ENCODE measurements around the gene MYZAP. TPM values are rescaled to one million over a fixed set of nuclear protein-coding genes. Genes with fewer than 3 reads are reported as not detected.
A peak's percentile ranks its signal among the peaks of the same experiment; 100 is the strongest.

MYZAP gene
- total RNA-seq, 1 experiment from 2014 or later: 6.0 TPM

DNA sequence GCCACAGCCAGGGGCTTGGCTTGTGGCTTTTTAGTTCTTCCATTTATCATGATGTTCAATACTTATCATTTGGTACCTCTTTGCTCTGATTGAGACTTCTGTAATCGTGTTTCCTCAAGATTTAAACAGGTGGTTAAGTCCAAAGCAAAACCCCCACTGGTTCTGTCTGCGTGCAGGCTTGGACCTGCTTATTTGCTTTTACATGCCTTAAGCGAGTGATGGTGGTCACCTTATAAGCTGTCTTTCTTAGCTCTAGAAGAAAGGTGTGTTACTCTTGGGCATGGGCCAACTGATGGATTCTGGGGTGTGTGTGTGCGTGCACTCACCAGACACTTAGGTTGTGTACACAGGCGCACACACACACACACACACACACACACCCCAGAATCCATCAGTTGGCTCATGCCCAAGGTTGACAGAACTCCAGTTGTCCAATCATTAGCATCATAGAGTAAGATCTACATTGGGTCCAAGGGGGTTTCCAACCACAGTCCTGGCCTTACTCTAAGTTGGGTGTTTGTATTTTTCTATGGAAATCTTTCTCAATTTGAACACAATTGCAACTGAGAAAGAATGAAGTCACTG is 1.2 kb downstream of the MYZAP start:
- Histone ChIP-seq H3K4me1 (ENCODE audit: insufficient read depth, low read length) (peaks cover 37% of the 10 kb centered on the region), H3K9me2 (replicated peaks; ENCODE audit: low read length) (no peaks in the 10 kb centered on the region), H3K79me2 (ENCODE audit: low read length) (peaks cover 29% of the 10 kb centered on the region), H3K4me3 (ENCODE audit: low read length) (peak overlapping the region; percentile 77), H3K27me3 (ENCODE audit: low read length) (no peaks in the 10 kb centered on the region), H3K4me2 (ENCODE audit: low read length) (peak overlapping the region; percentile 95), H3F3A (ENCODE audit: low read length, unreplicated experiment) (no peaks in the 10 kb centered on the region), H3K9ac (ENCODE audit: low read length) (no peak overlapping the region), H3K9me3 (ENCODE audit: low read length) (no peaks in the 10 kb centered on the region), H3K27ac (ENCODE audit: low read length) (no peak overlapping the region), H3K36me3 (ENCODE audit: low read depth, low read length) (no peaks in the 10 kb centered on the region), H2AFZ (ENCODE audit: low read length) (no peak overlapping the region), H4K20me1 (ENCODE audit: low read length) (no peaks in the 10 kb centered on the region)
- DNase-seq: no peak
- ChIA-PET POLR2A (ENCODE audit: unreplicated experiment) (no interaction called here), CTCF (interaction anchor here (0.5 to 0.6 kb wide), 2 partner anchors 32 to 51 kb away, joined by 5 to 9 read pairs; no protein-coding TSS in a partner anchor)
- intact Hi-C loops (cut with micrococcal nuclease): no loop called here
- ATAC-seq: no peak
- no TSS peak for BruUV-seq (replicated peaks)
- TF ChIP-seq EZH2 (IDR thresholded peaks at IDR 0.05; ENCODE audit: low read length, unreplicated experiment): no peak
- TF ChIP-seq EZH2phosphoT487 (IDR thresholded peaks at IDR 0.05; ENCODE audit: borderline replicate concordance, low read length): no peak
- TF ChIP-seq, protein P1, sequence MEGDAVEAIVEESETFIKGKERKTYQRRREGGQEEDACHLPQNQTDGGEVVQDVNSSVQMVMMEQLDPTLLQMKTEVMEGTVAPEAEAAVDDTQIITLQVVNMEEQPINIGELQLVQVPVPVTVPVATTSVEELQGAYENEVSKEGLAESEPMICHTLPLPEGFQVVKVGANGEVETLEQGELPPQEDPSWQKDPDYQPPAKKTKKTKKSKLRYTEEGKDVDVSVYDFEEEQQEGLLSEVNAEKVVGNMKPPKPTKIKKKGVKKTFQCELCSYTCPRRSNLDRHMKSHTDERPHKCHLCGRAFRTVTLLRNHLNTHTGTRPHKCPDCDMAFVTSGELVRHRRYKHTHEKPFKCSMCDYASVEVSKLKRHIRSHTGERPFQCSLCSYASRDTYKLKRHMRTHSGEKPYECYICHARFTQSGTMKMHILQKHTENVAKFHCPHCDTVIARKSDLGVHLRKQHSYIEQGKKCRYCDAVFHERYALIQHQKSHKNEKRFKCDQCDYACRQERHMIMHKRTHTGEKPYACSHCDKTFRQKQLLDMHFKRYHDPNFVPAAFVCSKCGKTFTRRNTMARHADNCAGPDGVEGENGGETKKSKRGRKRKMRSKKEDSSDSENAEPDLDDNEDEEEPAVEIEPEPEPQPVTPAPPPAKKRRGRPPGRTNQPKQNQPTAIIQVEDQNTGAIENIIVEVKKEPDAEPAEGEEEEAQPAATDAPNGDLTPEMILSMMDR (conservative IDR thresholded peaks at IDR 0.05; ENCODE audit: low read depth, low read length): no peak

DNA sequence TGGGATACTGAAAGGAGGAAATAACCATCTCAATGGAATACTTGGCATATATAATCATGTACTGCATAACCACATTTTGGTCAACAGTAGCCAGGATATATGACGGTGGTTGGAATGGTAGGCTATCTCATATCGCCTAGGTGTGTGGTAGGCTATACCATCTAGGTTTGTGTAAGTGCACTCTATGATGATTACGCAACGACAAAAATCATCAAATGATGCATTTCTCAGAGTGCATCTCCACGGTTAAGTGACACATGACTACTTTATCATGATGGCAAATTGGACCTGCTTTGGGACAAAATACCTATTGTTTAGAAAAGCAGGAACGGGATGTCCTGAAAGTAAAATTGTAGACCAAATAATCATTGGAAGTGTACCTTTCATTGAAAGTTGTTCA is 2.8 kb downstream of the MYZAP start:
- no peak overlapping the region for H3K4me2 ChIP-seq (ENCODE audit: low read length)
- no peak for TF ChIP-seq EZH2phosphoT487 (IDR thresholded peaks at IDR 0.05; ENCODE audit: borderline replicate concordance, low read length)
- no peak overlapping the region for H3K27ac ChIP-seq (ENCODE audit: low read length)
- no peaks in the 10 kb centered on the region for H3K9me3 ChIP-seq (ENCODE audit: low read length)
- peaks cover 51% of the 10 kb centered on the region for H3K4me1 ChIP-seq (ENCODE audit: insufficient read depth, low read length)
- H3F3A ChIP-seq (ENCODE audit: low read length, unreplicated experiment): no peaks in the 10 kb centered on the region
- no peak overlapping the region for H3K9ac ChIP-seq (ENCODE audit: low read length)
- no peaks in the 10 kb centered on the region for H3K9me2 ChIP-seq (replicated peaks; ENCODE audit: low read length)
- POLR2A ChIA-PET (ENCODE audit: unreplicated experiment): no interaction called here
- H3K79me2 ChIP-seq (ENCODE audit: low read length): peaks cover 40% of the 10 kb centered on the region
- no peak for ATAC-seq
- BruUV-seq (replicated peaks): no TSS peak
- CTCF ChIA-PET: no interaction called here
- H3K4me3 ChIP-seq (ENCODE audit: low read length): no peak overlapping the region
- intact Hi-C loops (cut with micrococcal nuclease): no loop called here
- DNase-seq: peak; percentile 40
- H4K20me1 ChIP-seq (ENCODE audit: low read length): no peaks in the 10 kb centered on the region
- H3K36me3 ChIP-seq (ENCODE audit: low read depth, low read length): no peaks in the 10 kb centered on the region
- H2AFZ ChIP-seq (ENCODE audit: low read length): no peak overlapping the region
- no peaks in the 10 kb centered on the region for H3K27me3 ChIP-seq (ENCODE audit: low read length)

DNA sequence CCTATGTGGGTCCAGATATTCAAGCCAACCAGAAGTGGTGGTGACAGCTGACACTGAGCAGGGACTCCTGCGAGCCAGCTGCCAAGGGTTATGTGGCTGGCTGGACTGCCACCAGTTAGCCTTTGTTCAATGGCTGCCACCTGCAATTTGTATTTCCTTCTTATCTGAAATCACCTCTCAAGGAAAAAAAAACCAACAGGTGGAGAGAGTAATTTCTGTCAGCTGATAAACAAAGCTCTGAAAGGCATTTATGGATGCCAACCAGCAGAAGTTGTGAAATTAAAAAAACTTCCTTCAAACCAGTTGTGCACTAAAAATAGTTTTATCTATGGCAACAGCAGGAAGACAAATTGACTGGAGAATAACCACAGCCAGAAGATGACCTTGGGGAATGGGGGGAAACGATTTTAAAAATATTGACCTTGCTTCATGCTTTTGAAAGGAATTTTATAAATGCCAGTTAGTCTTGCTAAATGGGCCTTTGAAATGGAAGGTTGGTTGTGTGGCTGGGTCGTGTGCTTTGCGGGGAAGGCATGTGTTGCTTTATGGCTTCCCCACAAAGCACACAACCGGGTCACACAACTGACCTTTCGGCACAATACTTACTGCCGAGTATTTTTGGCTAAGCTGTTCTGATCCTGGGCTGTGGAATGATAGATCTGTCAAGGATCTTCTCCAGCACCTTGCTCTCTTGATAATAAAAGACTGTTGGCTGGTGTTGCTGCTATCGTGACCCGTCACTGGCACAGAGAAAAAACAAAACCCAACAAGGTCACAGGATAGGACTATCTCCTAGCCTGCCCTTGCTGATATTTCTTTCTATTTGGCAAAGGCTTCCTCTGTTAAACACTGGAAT is 3.5 kb downstream of the MYZAP start:
- TF ChIP-seq EZH2phosphoT487 (IDR thresholded peaks at IDR 0.05; ENCODE audit: borderline replicate concordance, low read length): no peak
- no peak for TF ChIP-seq EZH2 (IDR thresholded peaks at IDR 0.05; ENCODE audit: low read length, unreplicated experiment)
- TF ChIP-seq, protein P1 (conservative IDR thresholded peaks at IDR 0.05; ENCODE audit: low read depth, low read length): no peak
- Histone ChIP-seq H3K9me2 (replicated peaks; ENCODE audit: low read length) (no peaks in the 10 kb centered on the region), H3K36me3 (ENCODE audit: low read depth, low read length) (no peaks in the 10 kb centered on the region), H3K9ac (ENCODE audit: low read length) (no peak overlapping the region), H3K4me3 (ENCODE audit: low read length) (no peak overlapping the region), H3K27ac (ENCODE audit: low read length) (no peak overlapping the region), H3K4me1 (ENCODE audit: insufficient read depth, low read length) (peaks cover 58% of the 10 kb centered on the region), H3K79me2 (ENCODE audit: low read length) (peaks cover 41% of the 10 kb centered on the region), H4K20me1 (ENCODE audit: low read length) (no peaks in the 10 kb centered on the region), H3K4me2 (ENCODE audit: low read length) (no peak overlapping the region), H2AFZ (ENCODE audit: low read length) (no peak overlapping the region), H3K9me3 (ENCODE audit: low read length) (no peaks in the 10 kb centered on the region), H3K27me3 (ENCODE audit: low read length) (no peaks in the 10 kb centered on the region), H3F3A (ENCODE audit: low read length, unreplicated experiment) (no peaks in the 10 kb centered on the region)
- ChIA-PET POLR2A (ENCODE audit: unreplicated experiment) (no interaction called here), CTCF (no interaction called here)
- intact Hi-C loops (cut with micrococcal nuclease): no loop called here
- BruUV-seq (replicated peaks): no TSS peak
- DNase-seq (no peak), ATAC-seq (no peak)

All from PC-3 (cell line).